HepG2 (cell line): ENCODE measurements around the gene VPREB3. TPM values are rescaled to one million over a fixed set of nuclear protein-coding genes. Genes with fewer than 3 reads are reported as not detected.

Experiments
- ATAC-seq: fragments of 200-7000 bp; cut with Tn5 transposase; 3 replicates; pipeline ENCODE4 v1.9.1; 2020; ENCODE audit warnings: mild to moderate bottlenecking, moderate library complexity
- BruUV-seq: library from RNA; stranded (reverse); fragments of 400-500 nt; replicated peaks from 2 replicates; lab custom pipeline; 2021; lab: Mats Ljungman, UMichigan
- CTCF ChIA-PET: fragments of 300-600 bp; formaldehyde crosslinking; extraction: SDS; loops from one replicate; lab custom pipeline; 2021; ENCODE audit warnings: low total read pairs, inconsistent platforms, low intra/inter-chr PET ratio; lab: Yijun Ruan, JAX
- POLR2A ChIA-PET: fragments of 350-600 bp; sonication (Branson Sonifier 250); formaldehyde crosslinking; loops from one replicate; lab custom pipeline; 2020; ENCODE audit warnings: antibody characterized with exemption, inconsistent platforms; lab: Yijun Ruan, JAX
- DNase-seq: peaks from one replicate; pipeline ENCODE4 v3.0.0-alpha.2; 2015; ENCODE audit warnings: low spot score
- FAIRE-seq: peaks from 3 replicates; lab custom pipeline; 2011; peaks lifted over from hg19 to GRCh38; lab: Jason Lieb, UNC
- H2AFZ ChIP-seq: one replicate; pipeline ENCODE4 v1.6.1; 2011; ENCODE audit warnings: low read length, inconsistent platforms
- H3K27ac ChIP-seq: fragments of 300-600 bp; 3 replicates; pipeline ENCODE4 v1.8.0; 2011; ENCODE audit warnings: mixed run types, mild to moderate bottlenecking, mixed read lengths, low read length, inconsistent platforms; ENCODE audit not compliant: insufficient read depth; ENCODE audit errors: extremely low read length
- H3K27me3 ChIP-seq, 2 experiments: fragments of 200-600 bp in 1 of 2; 2 replicates in 1 of 2; 3 replicates in 1 of 2; pipeline versions ENCODE4 v1.6.0 to v1.8.0; 2011; ENCODE audit warnings: low read length in 2 of 2, mild to moderate bottlenecking in 2 of 2, moderate library complexity in 2 of 2, inconsistent platforms in 1 of 2; ENCODE audit not compliant: insufficient read depth in 2 of 2, control insufficient read depth in 1 of 2
- H3K36me3 ChIP-seq, 2 experiments: fragments of 200-600 bp in 1 of 2; replicated peaks in 1 of 2; 2 replicates in 1 of 2; 3 replicates in 1 of 2; pipeline versions ENCODE4 v1.5.1 to v1.8.0; 2011; ENCODE audit warnings: low read length in 2 of 2, inconsistent platforms in 1 of 2; ENCODE audit not compliant: insufficient read depth in 2 of 2, control insufficient read depth in 1 of 2
- H3K4me1 ChIP-seq: 2 replicates; pipeline ENCODE4 v1.5.1; 2012; ENCODE audit warnings: low read length, inconsistent platforms; ENCODE audit not compliant: insufficient read depth
- H3K4me2 ChIP-seq: 2 replicates; pipeline ENCODE4 v1.6.0; 2011; ENCODE audit warnings: low read depth, low read length, inconsistent platforms
- H3K4me3 ChIP-seq, 3 experiments: fragments of 200-600 bp in 1 of 3; sonication (generic), shearing (Covaris generic) in 1 of 3; replicated peaks in 1 of 3; 2 replicates each; pipeline ENCODE4 v1.5.1; 2011 to 2016; ENCODE audit warnings: low read length in 3 of 3, inconsistent platforms in 2 of 3, low read depth in 2 of 3, mild to moderate bottlenecking in 2 of 3, control low read depth in 1 of 3, mixed read lengths in 1 of 3; ENCODE audit not compliant: insufficient read depth in 1 of 3
- H3K79me2 ChIP-seq: one replicate; pipeline ENCODE4 v1.6.1; 2011; ENCODE audit warnings: low read length, inconsistent platforms; ENCODE audit not compliant: insufficient read depth
- H3K9ac ChIP-seq: 2 replicates; pipeline ENCODE4 v1.6.0; 2011; ENCODE audit warnings: mild to moderate bottlenecking, low read depth, low read length, inconsistent platforms; ENCODE audit not compliant: insufficient read depth
- H3K9me3 ChIP-seq: 2 replicates; pipeline ENCODE4 v1.5.1; 2012; ENCODE audit warnings: mild to moderate bottlenecking, low read length
- H4K20me1 ChIP-seq: 2 replicates; pipeline ENCODE4 v1.6.0; 2011; ENCODE audit warnings: inconsistent platforms, mild to moderate bottlenecking, low read length, moderate library complexity; ENCODE audit not compliant: insufficient read depth
- KAT2B ChIP-seq: fragments of 150-350 bp; IDR thresholded peaks from 2 replicates; pipeline ENCODE4 v1.6.1; 2014; ENCODE audit warnings: low read depth, low read length, borderline replicate concordance
- MED1 ChIP-seq: sonication (generic); formaldehyde crosslinking; IDR thresholded peaks from 2 replicates; pipeline ENCODE4 v1.4.0; 2020; ENCODE audit warnings: missing genetic modification reagents
- MTF1 ChIP-seq: sonication (generic); formaldehyde crosslinking; IDR thresholded peaks from 2 replicates; pipeline ENCODE4 v1.5.0; 2020; ENCODE audit warnings: missing genetic modification reagents
- RFXAP ChIP-seq: sonication (generic); formaldehyde crosslinking; IDR thresholded peaks from 2 replicates; pipeline ENCODE4 v1.4.0; 2020; ENCODE audit warnings: missing genetic modification reagents, borderline replicate concordance
- TAF15 ChIP-seq: fragments of 200-400 bp; formaldehyde crosslinking; IDR thresholded peaks from one replicate; pipeline ENCODE4 v1.6.1; 2018; ENCODE audit warnings: mild to moderate bottlenecking, low read depth, low read length; ENCODE audit not compliant: poor library complexity, severe bottlenecking
- TEAD3 ChIP-seq: optimal IDR thresholded peaks from 2 replicates; pipeline ENCODE3; 2016; ENCODE audit warnings: borderline replicate concordance
- ZFP36 ChIP-seq: fragments of 150-350 bp; IDR thresholded peaks from 2 replicates; pipeline ENCODE4 v1.6.1; 2018; ENCODE audit warnings: borderline replicate concordance, low read length, low read depth; ENCODE audit not compliant: partially characterized antibody
- ZMYM3 ChIP-seq: sonication (generic); formaldehyde crosslinking; IDR thresholded peaks from 2 replicates; pipeline ENCODE4 v1.5.1; 2020; ENCODE audit warnings: mild to moderate bottlenecking, missing genetic modification reagents
- ZNF354B ChIP-seq: sonication (generic); formaldehyde crosslinking; IDR thresholded peaks from 2 replicates; pipeline ENCODE4 v1.8.0; 2022; ENCODE audit warnings: mild to moderate bottlenecking, missing genetic modification reagents
- ZNF589 ChIP-seq: sonication (generic); formaldehyde crosslinking; conservative IDR thresholded peaks from 2 replicates; pipeline ENCODE4 v1.8.0; 2022; ENCODE audit warnings: mild to moderate bottlenecking, moderate library complexity, missing genetic modification reagents
- ZNF724P ChIP-seq: sonication (generic); formaldehyde crosslinking; IDR thresholded peaks from 2 replicates; pipeline ENCODE4 v1.8.0; 2022; ENCODE audit warnings: missing genetic modification reagents, borderline replicate concordance
- WGBS: methylation state at CpG from one replicate; pipeline ENCODE4 v1.1.6; 2017; ENCODE audit warnings: low lambda C conversion rate; 5-methylcytosine and 5-hydroxymethylcytosine counted together
- in situ Hi-C: cut with HindIII; loops from 2 replicates; pipeline ENCODE4 v1.10.0; 2017; ENCODE audit warnings: low pct_unique_long_range_greater_than_20kb; ENCODE audit not compliant: extremely low pct_ligation_motif_present
- intact Hi-C: fragments of 100-400 bp; cut with micrococcal nuclease; formaldehyde crosslinking; loops from one replicate; pipeline ENCODE4 v1.10.0; 2022; ENCODE audit not compliant: unreplicated experiment
- polyA plus RNA-seq, 8 experiments: library from polyadenylated mRNA; depleted of rRNA in 3 of 8; stranded (reverse) in 7 of 8; unstranded in 1 of 8; fragments of >200 nt; fragmentation: Illumina TruSeq in 4 of 8; extraction: Trizol in 4 of 8; gene quantifications; 2 replicates each; pipeline versions ENCODE4 v1.2.1 to v1.2.3, GENCODE V29; 2011 to 2016; ENCODE audit warnings: low read depth in 4 of 8, missing spikeins in 1 of 8, mixed read lengths in 1 of 8; ENCODE audit not compliant: insufficient read depth in 1 of 8
- total RNA-seq, 5 experiments: library from RNA; depleted of rRNA; stranded (reverse); fragments of >200 nt; fragmentation: Illumina TruSeq; extraction: Trizol; gene quantifications; 2 replicates each; pipeline ENCODE4 v1.2.3, GENCODE V29; 2016; ENCODE audit warnings: low read depth in 1 of 5
- TF ChIP-seq, protein P1 (sequence below): sonication (generic); formaldehyde crosslinking; IDR thresholded peaks from 2 replicates; pipeline ENCODE4 v1.5.0; 2020; ENCODE audit warnings: missing genetic modification reagents
- TF ChIP-seq, protein P2 (sequence below): sonication (generic); formaldehyde crosslinking; IDR thresholded peaks from 2 replicates; pipeline ENCODE4 v1.5.0; 2020; ENCODE audit warnings: missing genetic modification reagents
- TF ChIP-seq, protein P3 (sequence below): sonication (generic); formaldehyde crosslinking; IDR thresholded peaks from 2 replicates; pipeline ENCODE4 v1.9.0; 2022; ENCODE audit warnings: low read depth, missing genetic modification reagents
- TF ChIP-seq, protein P4 (sequence below): sonication (generic); formaldehyde crosslinking; IDR thresholded peaks from 2 replicates; pipeline ENCODE4 v1.5.1; 2020; ENCODE audit warnings: mild to moderate bottlenecking, missing genetic modification reagents, borderline replicate concordance

Gene VPREB3
- total and polyA plus RNA-seq, 2 of the 13 experiments (the other 11 are each of a cell fraction or from before 2014, with no cell fraction given) = 0.22 TPM; not detected in 1

DNA sequence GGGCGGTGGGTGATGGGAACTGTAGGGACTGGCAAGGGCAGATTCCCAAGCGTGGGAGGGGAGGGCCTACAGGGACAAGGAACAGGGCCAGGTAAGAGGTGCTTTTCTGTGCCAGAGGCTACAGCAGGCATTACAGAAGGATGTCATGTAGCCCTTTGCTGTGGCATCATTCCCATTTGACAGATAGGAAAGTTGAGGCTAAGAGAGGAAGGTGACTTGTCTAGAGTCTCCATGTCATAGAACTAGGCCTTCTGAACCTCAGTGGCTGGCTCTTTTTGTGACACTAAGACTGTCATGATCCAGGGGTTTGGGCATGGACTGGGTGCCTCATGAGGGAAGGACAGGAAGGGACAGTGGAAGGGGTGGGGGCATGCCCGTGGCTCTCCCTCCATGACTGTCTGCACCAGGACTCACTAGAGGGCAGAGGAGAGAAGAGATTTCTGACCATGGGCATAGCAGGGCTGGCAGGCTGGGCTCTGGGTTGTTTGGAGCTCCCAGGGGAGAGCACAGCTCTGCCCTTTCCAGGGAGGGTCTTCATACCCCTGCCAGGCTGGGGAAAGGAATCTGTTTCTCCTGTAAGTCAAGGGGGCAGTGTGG lies 21.7 kb upstream of the VPREB3 start:
- ChIA-PET POLR2A (interaction anchor here (1.0 to 6.6 kb wide), 6 partner anchors 9 to 138 kb away, joined by 3 to 201 read pairs (median 6); partner anchors contain the start of genes CHCHD10 and SMARCB1), CTCF (no interaction called here)
- Histone ChIP-seq H3K27ac (no peak overlapping the region), H3K4me1 (peaks cover 66% of the 10 kb centered on the region), H3K4me2 (no peak overlapping the region; the same call in 1 of the 2 replicates), H3K4me3 (no peak overlapping the region), H3K9ac (no peak overlapping the region), H2AFZ (no peak overlapping the region), H3K9me3 (no peaks in the 10 kb centered on the region), H3K79me2 (peaks cover 2% of the 10 kb centered on the region), H4K20me1 (no peaks in the 10 kb centered on the region), H3K27me3 (no peaks in the 10 kb centered on the region; a peak in 1 of 5 replicates), H3K36me3 (no peaks in the 10 kb centered on the region)
- WGBS = 67% methylated on average over 3 of the region's 3 CpGs
- ATAC-seq = no peak
- FAIRE-seq = no peak
- no peak for DNase-seq
- in situ Hi-C loops = no loop called here
- intact Hi-C loops = no loop called here
- no TSS peak for BruUV-seq
- TF ChIP-seq ZMYM3 (CRISPR knock-in tag) (peak; percentile 94), ZNF354B (CRISPR knock-in tag) (no peak), MTF1 (CRISPR knock-in tag) (no peak), ZNF589 (CRISPR knock-in tag) (no peak), MED1 (CRISPR knock-in tag) (0 out of 2 replicates have a peak, but pooled peaks have one; percentile 7), RFXAP (CRISPR knock-in tag) (no peak), ZFP36 (no peak), KAT2B (no peak), TAF15 (no peak), TEAD3 (CRISPR knock-in tag) (no peak), ZNF724P (CRISPR knock-in tag) (no peak)
- TF ChIP-seq, protein P1, sequence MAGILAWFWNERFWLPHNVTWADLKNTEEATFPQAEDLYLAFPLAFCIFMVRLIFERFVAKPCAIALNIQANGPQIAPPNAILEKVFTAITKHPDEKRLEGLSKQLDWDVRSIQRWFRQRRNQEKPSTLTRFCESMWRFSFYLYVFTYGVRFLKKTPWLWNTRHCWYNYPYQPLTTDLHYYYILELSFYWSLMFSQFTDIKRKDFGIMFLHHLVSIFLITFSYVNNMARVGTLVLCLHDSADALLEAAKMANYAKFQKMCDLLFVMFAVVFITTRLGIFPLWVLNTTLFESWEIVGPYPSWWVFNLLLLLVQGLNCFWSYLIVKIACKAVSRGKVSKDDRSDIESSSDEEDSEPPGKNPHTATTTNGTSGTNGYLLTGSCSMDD (CRISPR knock-in tag) = no peak
- TF ChIP-seq, protein P2, sequence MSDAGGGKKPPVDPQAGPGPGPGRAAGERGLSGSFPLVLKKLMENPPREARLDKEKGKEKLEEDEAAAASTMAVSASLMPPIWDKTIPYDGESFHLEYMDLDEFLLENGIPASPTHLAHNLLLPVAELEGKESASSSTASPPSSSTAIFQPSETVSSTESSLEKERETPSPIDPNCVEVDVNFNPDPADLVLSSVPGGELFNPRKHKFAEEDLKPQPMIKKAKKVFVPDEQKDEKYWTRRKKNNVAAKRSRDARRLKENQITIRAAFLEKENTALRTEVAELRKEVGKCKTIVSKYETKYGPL = no peak
- TF ChIP-seq, protein P3, sequence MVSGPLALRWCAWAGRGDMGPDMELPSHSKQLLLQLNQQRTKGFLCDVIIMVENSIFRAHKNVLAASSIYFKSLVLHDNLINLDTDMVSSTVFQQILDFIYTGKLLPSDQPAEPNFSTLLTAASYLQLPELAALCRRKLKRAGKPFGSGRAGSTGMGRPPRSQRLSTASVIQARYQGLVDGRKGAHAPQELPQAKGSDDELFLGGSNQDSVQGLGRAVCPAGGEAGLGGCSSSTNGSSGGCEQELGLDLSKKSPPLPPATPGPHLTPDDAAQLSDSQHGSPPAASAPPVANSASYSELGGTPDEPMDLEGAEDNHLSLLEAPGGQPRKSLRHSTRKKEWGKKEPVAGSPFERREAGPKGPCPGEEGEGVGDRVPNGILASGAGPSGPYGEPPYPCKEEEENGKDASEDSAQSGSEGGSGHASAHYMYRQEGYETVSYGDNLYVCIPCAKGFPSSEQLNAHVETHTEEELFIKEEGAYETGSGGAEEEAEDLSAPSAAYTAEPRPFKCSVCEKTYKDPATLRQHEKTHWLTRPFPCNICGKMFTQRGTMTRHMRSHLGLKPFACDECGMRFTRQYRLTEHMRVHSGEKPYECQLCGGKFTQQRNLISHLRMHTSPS (CRISPR knock-in tag) = peak; percentile 35; the same call in 1 of the 2 replicates
- TF ChIP-seq, protein P4, sequence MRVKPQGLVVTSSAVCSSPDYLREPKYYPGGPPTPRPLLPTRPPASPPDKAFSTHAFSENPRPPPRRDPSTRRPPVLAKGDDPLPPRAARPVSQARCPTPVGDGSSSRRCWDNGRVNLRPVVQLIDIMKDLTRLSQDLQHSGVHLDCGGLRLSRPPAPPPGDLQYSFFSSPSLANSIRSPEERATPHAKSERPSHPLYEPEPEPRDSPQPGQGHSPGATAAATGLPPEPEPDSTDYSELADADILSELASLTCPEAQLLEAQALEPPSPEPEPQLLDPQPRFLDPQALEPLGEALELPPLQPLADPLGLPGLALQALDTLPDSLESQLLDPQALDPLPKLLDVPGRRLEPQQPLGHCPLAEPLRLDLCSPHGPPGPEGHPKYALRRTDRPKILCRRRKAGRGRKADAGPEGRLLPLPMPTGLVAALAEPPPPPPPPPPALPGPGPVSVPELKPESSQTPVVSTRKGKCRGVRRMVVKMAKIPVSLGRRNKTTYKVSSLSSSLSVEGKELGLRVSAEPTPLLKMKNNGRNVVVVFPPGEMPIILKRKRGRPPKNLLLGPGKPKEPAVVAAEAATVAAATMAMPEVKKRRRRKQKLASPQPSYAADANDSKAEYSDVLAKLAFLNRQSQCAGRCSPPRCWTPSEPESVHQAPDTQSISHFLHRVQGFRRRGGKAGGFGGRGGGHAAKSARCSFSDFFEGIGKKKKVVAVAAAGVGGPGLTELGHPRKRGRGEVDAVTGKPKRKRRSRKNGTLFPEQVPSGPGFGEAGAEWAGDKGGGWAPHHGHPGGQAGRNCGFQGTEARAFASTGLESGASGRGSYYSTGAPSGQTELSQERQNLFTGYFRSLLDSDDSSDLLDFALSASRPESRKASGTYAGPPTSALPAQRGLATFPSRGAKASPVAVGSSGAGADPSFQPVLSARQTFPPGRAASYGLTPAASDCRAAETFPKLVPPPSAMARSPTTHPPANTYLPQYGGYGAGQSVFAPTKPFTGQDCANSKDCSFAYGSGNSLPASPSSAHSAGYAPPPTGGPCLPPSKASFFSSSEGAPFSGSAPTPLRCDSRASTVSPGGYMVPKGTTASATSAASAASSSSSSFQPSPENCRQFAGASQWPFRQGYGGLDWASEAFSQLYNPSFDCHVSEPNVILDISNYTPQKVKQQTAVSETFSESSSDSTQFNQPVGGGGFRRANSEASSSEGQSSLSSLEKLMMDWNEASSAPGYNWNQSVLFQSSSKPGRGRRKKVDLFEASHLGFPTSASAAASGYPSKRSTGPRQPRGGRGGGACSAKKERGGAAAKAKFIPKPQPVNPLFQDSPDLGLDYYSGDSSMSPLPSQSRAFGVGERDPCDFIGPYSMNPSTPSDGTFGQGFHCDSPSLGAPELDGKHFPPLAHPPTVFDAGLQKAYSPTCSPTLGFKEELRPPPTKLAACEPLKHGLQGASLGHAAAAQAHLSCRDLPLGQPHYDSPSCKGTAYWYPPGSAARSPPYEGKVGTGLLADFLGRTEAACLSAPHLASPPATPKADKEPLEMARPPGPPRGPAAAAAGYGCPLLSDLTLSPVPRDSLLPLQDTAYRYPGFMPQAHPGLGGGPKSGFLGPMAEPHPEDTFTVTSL (CRISPR knock-in tag) = 0 out of 2 replicates have a peak, but pooled peaks have one; percentile 21
